RWPE2 (cell line): ENCODE results near the gene SERPINH1.

ENCODE experiments used
- ATAC-seq: fragments of 200-7000 bp; cut with Tn5 transposase; 3 replicates; pipeline ENCODE4 v1.9.1; 2021; ENCODE audit warnings: low read depth
- DNase-seq: peaks from one replicate; pipeline ENCODE4 v3.0.0-alpha.2; 2020; ENCODE audit warnings: low spot score
- H3K27ac ChIP-seq: fragments of 450-650 bp; 2 replicates; pipeline ENCODE4 v1.5.1; 2017; ENCODE audit warnings: mild to moderate bottlenecking; ENCODE audit not compliant: poor library complexity, severe bottlenecking
- H3K27me3 ChIP-seq: fragments of 250-450 bp; sonication (Bioruptor Pico); 2 replicates; pipeline ENCODE4 v1.5.1; 2021; ENCODE audit warnings: mild to moderate bottlenecking, moderate library complexity; ENCODE audit not compliant: insufficient read depth, poor library complexity, severe bottlenecking
- H3K36me3 ChIP-seq: fragments of 250-450 bp; sonication (Bioruptor Pico); 2 replicates; pipeline ENCODE4 v1.5.1; 2020; ENCODE audit warnings: low read depth, mild to moderate bottlenecking, moderate library complexity
- H3K4me1 ChIP-seq: fragments of 250-450 bp; sonication (Bioruptor Pico); 2 replicates; pipeline ENCODE4 v1.5.1; 2021; ENCODE audit warnings: mild to moderate bottlenecking, moderate library complexity; ENCODE audit not compliant: insufficient read depth, poor library complexity, severe bottlenecking
- H3K4me3 ChIP-seq: fragments of 250-450 bp; sonication (Bioruptor Pico); 2 replicates; pipeline ENCODE4 v1.5.1; 2021; ENCODE audit warnings: mild to moderate bottlenecking, moderate library complexity; ENCODE audit not compliant: severe bottlenecking
- H3K9me3 ChIP-seq: fragments of 250-450 bp; sonication (Bioruptor Pico); 2 replicates; pipeline ENCODE4 v1.5.1; 2021; ENCODE audit warnings: mild to moderate bottlenecking, moderate library complexity; ENCODE audit not compliant: severe bottlenecking
- CTCF ChIP-seq: fragments of 450-650 bp; IDR thresholded peaks from one replicate; pipeline ENCODE4 v1.5.1; 2017; ENCODE audit warnings: mild to moderate bottlenecking, moderate library complexity; ENCODE audit not compliant: poor library complexity, severe bottlenecking

The SERPINH1 gene

DNA sequence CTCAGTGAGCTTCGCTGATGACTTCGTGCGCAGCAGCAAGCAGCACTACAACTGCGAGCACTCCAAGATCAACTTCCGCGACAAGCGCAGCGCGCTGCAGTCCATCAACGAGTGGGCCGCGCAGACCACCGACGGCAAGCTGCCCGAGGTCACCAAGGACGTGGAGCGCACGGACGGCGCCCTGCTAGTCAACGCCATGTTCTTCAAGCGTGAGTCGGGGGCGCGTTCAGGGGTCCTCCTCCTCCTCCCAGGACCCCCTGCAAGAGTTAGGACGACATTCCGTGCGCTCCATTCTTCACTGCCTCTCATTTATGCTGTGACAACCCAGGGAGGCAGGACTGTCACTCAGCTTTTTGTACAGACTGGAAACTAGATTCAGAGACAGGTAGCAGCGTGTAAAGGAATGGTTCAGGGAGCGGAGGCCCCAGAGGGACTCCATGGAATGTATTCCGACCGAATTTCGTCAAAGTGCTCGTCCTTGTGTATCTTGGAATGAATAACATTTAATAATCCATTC is 4.8 kb downstream of the SERPINH1 start:
- H3K27ac ChIP-seq, result no peak overlapping the region
- H3K9me3 ChIP-seq, result no peaks in the 10 kb centered on the region
- no peak for TF ChIP-seq CTCF
- peaks cover 9% of the 10 kb centered on the region for H3K4me1 ChIP-seq
- H3K4me3 ChIP-seq, result no peak overlapping the region
- peaks cover 67% of the 10 kb centered on the region for H3K36me3 ChIP-seq
- H3K27me3 ChIP-seq, result no peaks in the 10 kb centered on the region
- DNase-seq (peak; percentile 61), ATAC-seq (no peak)

DNA sequence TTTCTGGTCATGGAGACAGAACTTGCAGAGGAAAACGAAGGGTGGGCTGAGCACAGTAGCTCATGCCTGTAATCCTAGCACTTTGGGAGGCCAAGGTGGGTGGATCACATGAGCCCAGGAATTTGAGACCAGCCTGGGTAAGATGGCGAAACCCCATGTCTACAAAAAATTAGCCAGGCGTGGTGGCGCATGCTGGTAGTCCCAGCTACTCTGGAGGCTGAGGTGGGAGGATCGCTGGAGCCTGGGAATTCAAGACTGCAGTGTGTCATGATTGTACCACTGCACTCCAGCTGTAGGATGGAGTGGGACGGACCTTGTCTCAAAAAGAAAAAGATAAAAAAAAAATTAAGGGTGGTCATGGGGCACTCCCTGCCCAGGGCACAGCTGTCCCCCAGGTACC is 5.9 kb downstream of the SERPINH1 start:
- H3K4me3 ChIP-seq, result no peak overlapping the region
- no peaks in the 10 kb centered on the region for H3K27me3 ChIP-seq
- H3K27ac ChIP-seq, result no peak overlapping the region
- H3K4me1 ChIP-seq, result peaks cover 9% of the 10 kb centered on the region
- ATAC-seq (no peak), DNase-seq (no peak)
- TF ChIP-seq CTCF, result no peak
- no peaks in the 10 kb centered on the region for H3K9me3 ChIP-seq
- H3K36me3 ChIP-seq, result peaks cover 67% of the 10 kb centered on the region

- Histone ChIP-seq H3K36me3 (peaks cover 67% of the 10 kb centered on the region), H3K27me3 (no peaks in the 10 kb centered on the region), H3K9me3 (no peaks in the 10 kb centered on the region)
Observed at GRCh38 chr11:75568616-75569219, 6.7 kb downstream of the SERPINH1 start.

GRCh38 chr11:75570559-75571139 is 8.6 kb downstream of the SERPINH1 start:
- no peaks in the 10 kb centered on the region for H3K27me3 ChIP-seq
- no peak for TF ChIP-seq CTCF
- peaks cover 1% of the 10 kb centered on the region for H3K4me1 ChIP-seq
- H3K4me3 ChIP-seq, result no peak overlapping the region
- no peak overlapping the region for H3K27ac ChIP-seq
- DNase-seq, result no peak
- no peak for ATAC-seq
- H3K36me3 ChIP-seq, result peaks cover 54% of the 10 kb centered on the region
- no peaks in the 10 kb centered on the region for H3K9me3 ChIP-seq

More at GRCh38 chr11:75568616-75569219, 6.7 kb downstream of the SERPINH1 start:
- no peak for DNase-seq
- Histone ChIP-seq H3K27ac (no peak overlapping the region), H3K4me3 (no peak overlapping the region), H3K4me1 (peaks cover 9% of the 10 kb centered on the region)
- ATAC-seq, result no peak
- no peak for TF ChIP-seq CTCF

DNA sequence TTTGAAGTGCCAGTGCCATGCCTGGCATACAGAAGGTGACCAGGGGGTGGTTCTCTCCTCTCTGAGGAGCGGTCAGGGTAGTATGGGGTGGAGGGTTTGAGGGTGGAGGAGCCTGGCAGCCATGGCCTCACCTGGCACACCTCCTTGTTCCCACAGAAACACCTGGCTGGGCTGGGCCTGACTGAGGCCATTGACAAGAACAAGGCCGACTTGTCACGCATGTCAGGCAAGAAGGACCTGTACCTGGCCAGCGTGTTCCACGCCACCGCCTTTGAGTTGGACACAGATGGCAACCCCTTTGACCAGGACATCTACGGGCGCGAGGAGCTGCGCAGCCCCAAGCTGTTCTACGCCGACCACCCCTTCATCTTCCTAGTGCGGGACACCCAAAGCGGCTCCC is 9.6 kb downstream of the SERPINH1 start:
- ATAC-seq, result no peak

More for the DNA sequence above, 9.6 kb downstream of the SERPINH1 start:
- Histone ChIP-seq H3K36me3 (peaks cover 52% of the 10 kb centered on the region), H3K27me3 (no peaks in the 10 kb centered on the region), H3K9me3 (no peaks in the 10 kb centered on the region), H3K4me1 (no peaks in the 10 kb centered on the region), H3K27ac (no peak overlapping the region), H3K4me3 (no peak overlapping the region)
- no peak for TF ChIP-seq CTCF
- DNase-seq, result no peak
